Stimulated activated CD8-positive, alpha-beta memory T cell treated with anti-CD3 and anti-CD28 coated beads, Interleukin-2, amount 100 ng/mL, for 48 hours (primary cell): ENCODE data around the gene BRD3.

Experiments used
- DNase-seq, 2 donors: peaks; one replicate each; pipeline ENCODE4 v3.0.0-alpha.2; 2020; ENCODE audit warnings: low read depth in 2 of 2

Gene BRD3

DNA sequence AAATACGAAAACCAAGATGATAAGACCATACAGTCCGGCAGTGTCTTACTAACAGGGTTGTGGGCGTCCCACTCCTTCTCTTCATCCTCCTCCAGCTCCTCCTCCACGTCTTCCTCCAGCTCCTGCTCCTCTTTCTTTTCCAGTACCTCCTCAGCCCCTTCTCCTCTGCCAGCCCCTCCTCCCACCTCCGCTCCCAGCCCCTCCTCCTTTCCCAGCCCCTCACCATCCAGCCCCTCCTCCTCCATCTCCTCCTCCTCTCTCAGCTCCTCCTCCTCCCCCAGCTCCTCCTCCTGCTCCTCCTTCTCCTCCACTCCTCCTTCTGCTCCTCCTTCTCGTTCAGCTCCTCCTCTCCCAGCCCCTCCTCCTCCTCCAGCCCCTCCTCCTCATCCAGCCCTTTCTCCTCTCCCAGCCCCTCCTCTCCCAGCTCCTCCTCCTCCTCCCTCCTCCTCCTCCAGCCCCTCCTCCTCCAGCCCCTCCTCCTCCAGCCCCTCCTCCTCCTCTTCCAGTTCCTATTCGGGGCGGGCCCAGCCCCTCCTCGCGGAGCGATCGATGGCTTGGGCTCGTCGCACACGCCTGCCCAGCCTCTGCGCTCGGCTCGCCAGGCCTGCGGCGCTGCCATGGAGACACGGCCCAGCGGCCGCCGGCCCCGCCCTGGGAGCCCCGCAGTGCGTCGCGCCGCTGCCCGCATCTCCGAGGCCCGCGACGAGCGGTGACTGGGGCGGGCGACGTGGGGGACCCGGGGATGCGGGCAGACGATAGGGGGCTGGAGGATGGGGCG lies 42.8 kb downstream of the BRD3 start, which contains the start of gene BRD3OS:
Gene BRD3OS, plus strand, starts transcription at position 654 of the 778 bp plus-strand sequence. CDS start 1,267 bp downstream, outside the sequence.
- DNase-seq, result peak; percentile 87 to 88

DNA sequence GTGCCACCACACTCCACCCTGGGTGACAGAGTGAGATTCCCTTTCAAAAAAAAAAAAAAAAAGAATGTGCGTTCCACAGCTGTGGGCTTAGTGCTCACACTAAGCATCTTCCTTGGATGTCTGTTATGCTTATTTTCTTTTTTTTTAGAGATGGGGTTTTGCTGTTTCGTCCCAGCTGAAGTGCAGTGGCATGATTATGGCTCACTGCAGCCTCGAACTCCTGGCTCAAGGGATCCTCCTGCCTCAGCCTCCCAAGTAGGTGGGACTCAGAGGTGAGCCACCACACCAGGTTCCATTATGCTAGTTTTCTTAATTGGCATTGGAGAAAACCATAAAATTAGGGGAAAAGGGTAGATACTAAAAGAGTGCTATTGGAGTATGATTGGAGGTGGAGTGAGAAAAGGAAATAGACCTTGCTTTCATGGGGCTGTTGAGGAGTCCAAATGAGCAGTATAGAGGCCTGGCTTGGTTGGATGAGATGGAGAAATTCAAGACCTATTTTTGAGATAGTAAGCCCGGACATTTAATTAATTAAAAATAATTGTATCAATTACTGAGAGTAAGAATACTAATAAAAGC lies 43.5 kb downstream of the BRD3 start:
- DNase-seq, result no peak

DNA sequence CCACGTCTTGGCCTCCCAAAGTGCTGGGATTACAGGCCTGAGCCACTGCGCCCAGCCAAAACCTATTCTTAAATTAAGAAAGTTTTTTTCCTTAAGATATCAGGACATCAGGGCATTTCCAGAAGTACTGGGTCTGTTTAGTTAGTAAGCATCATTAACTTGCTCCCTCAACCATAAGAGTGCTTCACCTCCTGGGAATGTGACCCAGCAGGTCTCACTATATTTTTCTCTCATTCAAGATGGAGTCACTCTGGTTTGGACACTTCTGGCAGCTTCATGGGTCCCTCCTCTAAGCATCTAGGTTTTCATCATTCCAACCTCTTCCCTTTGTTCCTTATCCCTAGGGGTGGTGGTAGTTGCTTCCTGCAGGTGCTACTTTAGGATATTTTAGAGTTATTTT lies 52.9 kb downstream of the BRD3 start:
- DNase-seq, result no peak

DNA sequence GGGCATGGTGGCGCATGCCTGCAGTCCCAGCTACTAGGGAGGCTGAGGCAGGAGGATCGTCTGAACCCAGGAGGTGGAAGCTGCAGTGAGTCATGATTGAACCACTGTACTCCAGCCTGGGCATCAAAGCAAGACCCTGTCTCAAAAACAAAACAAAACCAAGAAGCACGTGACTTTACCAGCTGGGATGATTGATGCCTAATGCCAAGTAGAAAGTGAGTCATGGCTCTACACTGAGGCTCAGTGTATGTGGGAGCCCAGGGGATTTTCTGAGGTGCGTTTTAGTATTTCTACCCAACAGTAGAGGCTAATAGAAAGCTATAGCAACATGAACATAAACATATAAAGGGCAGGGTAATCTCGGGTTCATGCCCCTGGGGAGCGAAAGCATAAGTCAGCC lies 56.4 kb downstream of the BRD3 start:
- no peak for DNase-seq

DNA sequence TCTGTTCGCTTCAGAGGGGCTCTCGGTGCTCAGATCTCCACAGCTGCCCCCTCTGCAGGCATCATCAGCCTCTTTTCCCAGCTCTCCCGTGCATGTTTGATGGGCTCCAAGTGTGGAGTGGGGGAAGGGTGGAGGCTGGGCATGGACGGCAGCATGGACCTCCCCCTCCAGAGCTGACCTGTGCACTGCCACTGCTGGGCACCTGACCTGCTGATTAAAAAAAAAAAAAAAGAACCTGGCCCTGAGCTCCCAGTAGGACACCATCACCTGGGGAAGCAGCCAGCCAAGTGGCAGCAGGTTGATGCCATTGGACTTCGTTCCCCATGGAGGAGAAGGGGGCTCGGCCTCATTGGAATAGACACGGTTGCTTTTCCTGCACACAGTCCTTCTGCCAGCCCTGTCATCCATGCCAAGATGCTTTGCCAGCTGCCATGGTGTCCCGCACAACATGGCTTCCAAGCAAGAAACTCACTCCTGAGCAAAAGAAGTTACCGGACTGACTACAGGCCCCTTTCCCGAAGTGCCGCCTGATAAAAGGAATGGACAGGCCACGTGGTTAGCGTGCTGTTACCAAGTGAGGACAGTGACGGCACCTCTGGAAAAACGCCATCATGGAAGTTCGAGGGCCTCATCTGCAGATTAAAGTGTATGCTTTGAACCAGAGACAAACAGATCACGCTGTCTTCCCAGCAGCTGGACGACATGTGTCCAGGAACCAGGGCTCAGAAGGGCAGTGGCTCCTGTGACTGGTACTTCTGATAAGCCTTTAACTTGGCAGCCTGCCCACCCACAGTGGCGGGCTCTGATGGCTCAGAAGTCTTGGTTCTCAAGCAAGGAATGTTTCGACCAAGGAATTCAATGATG lies 57.3 kb downstream of the BRD3 start:
- DNase-seq, result no peak

DNA sequence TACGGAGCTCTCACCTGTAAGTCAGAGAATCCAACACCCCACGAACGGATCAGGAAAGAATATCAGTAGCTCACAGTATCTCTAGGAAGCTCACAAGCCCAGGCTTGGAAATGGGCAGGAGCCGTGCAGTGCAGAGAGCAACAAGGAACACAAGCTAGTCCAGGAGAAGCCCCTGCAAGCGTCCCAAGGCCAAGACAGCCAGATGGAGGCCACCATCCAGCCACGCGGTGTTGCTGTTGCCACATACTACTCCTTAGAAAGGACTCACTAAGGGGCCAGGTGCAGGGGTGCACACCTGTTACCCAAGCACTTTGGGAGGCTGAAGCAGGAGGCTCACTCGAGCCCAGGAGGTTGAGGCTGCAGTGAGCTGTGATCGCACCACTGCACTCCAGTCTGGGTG lies 60.3 kb downstream of the BRD3 start:
- no peak for DNase-seq

DNA sequence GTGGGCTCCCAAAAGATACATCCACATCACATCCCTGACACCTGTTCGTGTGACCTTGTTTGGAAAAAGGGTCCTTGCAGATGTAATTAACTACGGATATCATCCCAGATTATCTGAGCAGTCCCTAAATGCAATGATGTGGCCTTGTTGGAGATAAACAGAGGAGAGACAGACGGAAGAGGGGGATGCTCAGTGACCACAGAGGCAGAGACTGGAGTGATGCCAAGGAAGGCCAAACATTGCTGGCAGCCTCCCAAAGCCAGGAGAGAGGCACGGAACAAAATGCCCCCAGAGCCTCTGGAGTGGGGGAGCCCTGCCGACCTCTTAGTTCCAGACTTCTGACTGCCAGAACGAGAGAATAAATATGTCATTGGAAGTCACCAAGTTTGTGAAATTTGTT lies 60.7 kb downstream of the BRD3 start:
- no peak for DNase-seq

DNA sequence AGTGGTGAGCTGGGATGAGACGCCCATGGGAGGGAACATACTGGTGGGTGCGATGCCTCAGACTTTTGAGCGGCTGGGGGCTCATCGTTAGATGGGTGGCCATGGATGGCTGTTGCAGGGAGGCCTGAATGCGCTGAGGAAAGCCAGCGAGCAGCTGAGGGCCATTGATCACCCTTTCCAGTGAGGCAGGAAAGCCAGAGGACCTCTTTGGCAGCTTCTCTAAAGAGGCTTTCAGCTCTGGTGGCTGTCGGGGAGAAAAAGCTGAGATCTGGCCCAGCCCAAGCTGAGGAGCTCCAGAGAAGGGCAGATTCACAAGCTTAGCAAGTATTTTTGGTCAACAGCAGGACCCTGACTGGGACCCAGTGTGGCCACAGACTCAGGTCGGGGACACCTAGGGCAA lies 62.4 kb downstream of the BRD3 start:
- DNase-seq, result no peak

DNA sequence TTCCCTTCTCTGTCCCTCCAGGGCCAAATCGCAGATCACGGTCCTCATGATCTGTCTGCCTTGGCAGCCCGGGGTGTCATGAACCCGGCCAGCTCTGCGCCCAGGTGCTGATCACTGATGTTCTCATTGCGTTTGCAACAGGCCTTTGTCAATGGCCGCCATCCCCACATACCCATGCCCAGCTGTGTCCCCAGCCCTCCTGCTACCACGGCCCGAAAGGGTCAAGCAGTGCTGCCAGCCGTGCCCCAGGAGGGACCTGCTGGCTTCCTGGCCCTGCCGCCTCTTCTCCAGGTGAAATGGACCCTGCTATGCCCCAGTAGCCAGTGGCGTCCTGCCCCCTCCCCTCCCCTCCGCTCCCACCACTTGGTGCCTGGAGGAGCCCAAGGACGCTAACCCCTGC lies 62.9 kb downstream of the BRD3 start:
- DNase-seq, result no peak

DNA sequence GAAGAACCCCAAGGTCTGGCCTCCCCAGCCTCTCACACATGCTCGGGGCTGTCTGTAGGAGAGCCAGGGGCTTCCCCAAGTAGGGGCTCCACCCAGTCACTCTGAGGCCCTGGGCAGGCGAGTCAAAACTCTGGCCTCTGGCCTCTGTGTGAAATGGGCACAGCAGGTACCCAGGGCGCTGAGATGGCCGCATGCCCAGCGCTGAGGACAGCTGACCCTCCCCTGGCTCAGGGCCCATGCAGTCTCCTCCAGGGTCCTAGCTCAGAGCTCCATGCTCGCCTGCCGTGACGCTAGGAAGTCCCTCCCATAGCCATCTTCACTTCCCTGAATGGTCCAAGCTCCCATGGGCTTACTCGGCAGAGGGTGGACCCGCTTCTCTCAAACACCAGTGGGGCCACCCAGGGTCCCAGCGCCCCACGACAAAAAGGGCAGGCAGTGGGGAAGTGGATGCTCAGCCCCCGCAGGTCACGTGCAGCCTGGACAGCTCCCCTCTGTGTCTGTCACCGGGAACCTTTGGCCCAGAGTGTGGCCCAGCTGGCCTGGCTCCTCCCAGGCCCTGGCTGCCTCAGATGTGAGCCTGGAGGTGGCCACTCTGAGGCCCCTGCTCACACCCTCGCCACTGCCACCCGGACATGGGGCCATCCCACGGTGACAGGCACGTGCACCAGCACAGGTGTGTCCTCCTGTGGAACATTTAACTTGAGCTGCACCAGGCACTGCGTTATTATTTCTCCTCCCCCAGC lies 63.5 kb downstream of the BRD3 start:
- no peak for DNase-seq

DNA sequence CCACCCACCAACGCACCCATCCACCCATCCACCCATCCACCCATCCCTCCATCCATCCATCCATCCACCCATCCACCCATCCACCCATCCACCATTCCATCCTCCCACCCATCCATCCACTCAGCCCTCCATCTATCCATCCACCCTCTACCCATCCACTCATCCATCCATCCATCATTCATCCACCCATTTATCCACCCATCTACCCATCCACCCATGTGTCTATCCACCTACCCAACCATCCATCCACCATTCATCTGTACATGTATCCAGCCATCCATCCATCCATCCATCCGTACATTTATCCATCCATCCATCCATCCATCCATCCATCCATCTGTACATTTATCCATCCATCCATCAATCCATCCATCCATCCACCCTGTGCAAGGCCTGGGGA lies 64.6 kb downstream of the BRD3 start:
- DNase-seq, result no peak

DNA sequence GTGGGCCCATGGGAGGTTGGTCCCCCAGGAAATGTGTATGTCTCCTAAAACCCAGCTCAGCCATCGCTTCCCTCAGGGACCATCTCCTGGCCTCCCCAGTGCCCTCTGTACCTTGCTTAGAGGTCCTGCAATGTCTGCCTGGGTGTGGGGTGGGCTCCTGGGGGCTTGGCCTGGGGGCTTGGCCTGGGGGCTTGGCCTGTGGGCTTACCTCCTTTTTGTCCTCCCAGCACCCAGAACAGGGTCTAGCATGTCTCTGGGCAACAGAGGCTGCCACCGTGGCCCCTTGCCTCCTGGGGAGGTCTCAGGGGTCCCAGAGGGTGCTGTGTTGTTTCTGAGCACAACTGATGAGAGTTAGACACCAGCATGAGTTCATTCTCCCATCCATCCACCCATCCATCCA lies 65.0 kb downstream of the BRD3 start:
- no peak for DNase-seq

DNA sequence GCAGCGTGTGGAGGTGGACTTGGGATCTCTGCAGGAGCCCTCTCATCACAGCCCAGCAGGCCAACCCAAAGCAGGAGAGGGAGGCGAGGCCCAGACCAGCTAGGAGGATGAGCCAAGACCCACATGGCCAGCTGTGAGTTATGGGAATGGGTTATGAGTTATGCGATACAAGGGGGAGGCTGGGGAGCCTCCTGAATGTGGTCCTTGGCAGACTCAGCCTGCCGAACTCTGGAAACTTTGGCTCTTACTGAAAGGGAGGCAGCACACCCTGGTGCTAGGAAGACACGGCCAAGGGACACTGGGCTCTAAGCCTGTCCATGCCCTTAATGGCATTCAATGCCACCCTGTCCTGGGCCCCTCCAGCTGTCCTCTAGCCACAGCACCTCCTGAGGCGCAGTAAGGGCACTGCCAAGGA lies 68.0 kb downstream of the BRD3 start:
- no peak for DNase-seq

DNA sequence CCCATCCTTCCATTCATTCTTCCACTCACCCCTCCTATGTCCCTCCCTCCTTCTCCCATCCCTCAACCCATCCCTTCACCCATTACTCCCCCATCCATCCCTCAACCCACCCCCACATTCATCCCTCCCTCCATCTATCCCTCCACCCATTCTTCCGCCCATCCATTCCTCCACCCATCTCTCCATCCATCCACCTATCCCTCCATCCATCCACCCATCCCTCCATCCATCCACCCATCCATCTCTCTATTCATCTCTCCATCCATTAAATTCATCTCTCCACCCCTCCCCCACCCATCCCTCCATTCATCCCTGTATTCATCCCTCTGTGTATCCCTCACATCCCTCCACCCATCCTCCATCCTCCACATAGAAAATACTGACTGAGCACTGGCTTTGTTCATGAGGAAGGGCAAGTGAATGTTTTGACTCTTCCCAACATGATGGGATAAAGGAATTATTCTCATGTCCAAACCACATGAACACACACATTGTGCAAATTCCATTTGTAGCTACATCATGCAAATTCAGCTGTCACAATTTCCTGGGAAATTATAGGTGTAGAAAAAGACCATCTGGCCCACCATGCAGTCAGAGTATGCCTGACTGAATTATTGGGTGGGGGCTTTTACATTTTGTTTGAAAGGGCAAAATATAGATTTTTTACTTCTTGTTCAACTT lies 68.8 kb downstream of the BRD3 start:
- DNase-seq, result no peak

DNA sequence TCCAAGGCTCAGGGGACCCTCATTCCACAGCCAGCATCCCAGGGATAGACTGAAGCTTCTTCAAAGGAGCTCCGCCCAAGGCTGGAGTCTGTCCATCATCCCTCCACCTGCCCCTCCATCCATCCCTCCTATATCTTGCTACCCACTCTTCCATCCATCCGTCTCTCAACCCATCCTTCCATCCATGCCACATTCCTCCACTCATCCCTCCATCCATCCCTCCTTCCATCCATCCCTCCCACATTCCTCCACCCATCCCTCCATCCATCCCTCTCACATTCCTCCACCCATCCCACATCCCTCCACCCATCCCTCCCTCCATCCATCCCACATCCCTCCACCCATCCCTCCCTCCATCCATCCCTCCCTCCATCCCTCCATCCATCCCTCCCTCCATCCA lies 70.2 kb downstream of the BRD3 start:
- DNase-seq, result no peak

DNA sequence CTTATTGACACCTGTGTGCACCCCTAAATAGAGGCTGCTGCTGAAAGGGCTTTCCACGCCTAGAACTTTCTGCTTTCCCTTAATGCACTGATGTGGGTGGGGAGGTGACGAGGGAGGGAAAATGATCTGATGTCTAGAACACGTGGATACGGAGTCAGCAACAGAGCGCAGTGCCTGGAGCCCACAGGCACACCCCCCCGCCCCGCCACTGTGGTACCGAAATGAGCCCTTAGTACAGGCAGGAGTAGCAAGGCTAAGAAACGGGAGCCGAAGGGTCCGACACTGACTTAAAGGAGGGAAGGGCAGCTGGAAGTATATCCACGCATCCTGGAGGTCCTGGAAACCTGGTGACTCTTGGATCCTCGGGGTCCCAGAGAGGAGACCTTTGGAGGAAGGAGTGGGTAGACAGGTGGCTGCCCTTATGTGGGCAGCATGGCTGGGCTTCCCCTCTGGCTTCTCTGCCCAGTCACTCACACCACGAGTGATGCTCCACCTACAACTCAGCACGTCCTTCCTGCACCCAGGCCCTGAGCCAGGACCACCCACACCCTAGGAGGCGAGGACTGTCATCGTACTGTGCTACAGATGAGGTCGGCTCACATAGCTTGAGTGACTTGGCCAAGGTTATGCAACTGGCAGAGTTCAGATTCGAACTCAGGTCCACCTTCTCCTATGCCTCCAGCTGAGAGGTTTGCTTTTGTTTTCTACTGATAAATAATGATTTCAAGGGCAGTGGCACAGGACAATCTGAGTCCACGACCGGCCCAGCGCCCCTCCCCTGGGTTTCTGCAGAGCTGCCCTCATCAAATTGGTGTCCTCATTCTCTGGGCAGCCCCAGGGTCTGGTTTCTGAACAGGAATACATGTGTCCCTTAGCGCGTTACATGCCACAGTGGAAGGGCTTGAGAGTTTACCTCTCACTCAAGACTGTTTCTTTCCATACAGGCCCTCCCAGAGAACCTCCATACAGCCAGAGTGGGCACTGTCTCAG lies 71.0 kb downstream of the BRD3 start:
- no peak for DNase-seq

DNA sequence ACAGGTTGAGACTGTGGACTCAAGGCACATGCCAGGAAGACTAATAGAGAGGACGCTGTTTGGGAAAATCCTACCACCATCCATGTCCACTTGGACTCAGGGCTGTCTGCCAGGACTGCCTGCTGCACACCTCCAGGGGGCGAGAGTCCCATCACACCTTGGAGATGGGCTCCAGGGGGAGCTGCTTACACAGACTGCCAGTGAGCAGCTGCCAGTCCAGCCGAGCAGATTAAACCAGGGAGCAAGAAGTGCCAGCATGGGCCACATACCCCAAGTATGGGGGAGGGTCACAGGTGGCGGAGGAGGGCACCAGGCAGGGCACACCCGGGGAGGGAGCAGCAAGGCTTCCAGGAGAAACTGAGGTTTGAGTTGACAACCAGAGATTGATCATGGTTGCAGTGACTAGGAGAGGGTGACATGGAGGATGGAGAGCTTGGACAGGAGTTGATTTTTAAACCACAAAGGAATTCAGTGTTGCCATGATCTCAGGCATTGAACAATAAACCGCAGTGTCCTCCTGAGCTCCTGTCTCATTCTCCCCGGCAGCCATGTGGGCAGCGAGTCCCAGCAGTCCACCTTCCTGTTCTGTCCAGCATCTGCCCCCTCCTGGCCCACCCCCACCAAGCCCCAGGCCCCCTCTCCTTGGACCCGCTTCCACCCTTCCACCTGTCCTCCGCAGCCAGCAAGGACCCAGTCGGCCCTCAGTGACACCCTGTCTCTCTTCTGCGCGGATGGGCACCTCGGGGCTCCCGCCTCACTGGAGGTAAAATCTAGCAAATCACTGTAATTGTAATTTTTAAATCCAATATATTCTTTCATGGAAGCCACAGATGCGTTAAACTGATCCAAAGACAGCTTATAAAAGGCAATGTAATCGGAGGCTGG lies 72.6 kb downstream of the BRD3 start:
- no peak for DNase-seq

DNA sequence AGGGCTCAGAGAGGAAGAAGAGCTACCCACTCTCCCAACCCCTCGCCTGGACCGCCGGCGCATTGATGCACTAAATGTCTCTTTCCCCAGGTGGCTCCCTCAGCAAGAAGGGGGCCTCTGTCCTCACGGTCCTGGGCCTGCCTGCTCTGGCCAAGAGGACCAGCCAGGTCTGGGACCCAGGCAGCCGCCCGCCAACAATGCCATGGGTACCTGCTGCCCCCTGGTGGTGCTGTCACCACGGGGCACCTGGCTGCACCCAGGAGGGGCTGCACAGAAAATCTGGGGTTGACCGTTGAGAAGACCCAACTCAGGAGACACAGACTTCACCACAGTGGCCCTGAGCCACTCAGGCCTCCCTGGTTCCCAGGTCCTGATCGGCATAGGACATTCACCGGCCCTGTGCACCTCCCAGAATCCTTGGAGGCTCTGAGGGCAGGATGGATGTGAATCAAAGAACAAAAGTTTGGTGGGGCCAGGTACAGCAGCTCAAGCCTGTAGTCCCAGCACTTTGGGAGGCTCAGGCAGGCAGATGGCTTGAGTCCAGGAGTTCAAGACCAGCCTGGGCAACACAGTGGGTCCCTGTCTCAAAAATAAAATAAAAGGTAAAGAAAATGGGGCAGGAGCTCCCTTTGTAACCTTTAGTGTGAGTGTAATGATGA lies 73.3 kb downstream of the BRD3 start:
- DNase-seq, result peak; percentile 69 to 72
